NCI-H446 treated with DMSO at 0.1 percent for 48 hours (cell line): ENCODE measurements around the gene ACBD6.

ENCODE experiments used
- DNase-seq: peaks from one replicate; lab custom pipeline; 2025; lab: John Stamatoyannopoulos, UW

ACBD6 gene

GRCh38 chr1:180270530-180271271, 231.7 kb downstream of the ACBD6 start:
- DNase-seq: no peak

GRCh38 chr1:180269645-180270529, 232.5 kb downstream of the ACBD6 start:
- DNase-seq: no peak

GRCh38 chr1:180268556-180269075, 233.8 kb downstream of the ACBD6 start:
- no peak for DNase-seq

- DNase-seq: no peak
Measured at GRCh38 chr1:180267761-180268555, 234.4 kb downstream of the ACBD6 start.

GRCh38 chr1:180267211-180267561, 235.2 kb downstream of the ACBD6 start:
- DNase-seq: no peak

- DNase-seq: no peak
Measured at GRCh38 chr1:180266275-180267210, 235.8 kb downstream of the ACBD6 start.

GRCh38 chr1:180265871-180266270, 236.5 kb downstream of the ACBD6 start:
- no peak for DNase-seq

GRCh38 chr1:180265201-180265600, 237.2 kb downstream of the ACBD6 start:
- DNase-seq: no peak

GRCh38 chr1:180264595-180264994, 237.8 kb downstream of the ACBD6 start:
- no peak for DNase-seq

GRCh38 chr1:180262628-180263488, 239.5 kb downstream of the ACBD6 start:
- no peak for DNase-seq

GRCh38 chr1:180261524-180262155, 240.7 kb downstream of the ACBD6 start:
- DNase-seq: no peak

- DNase-seq: no peak
Measured at GRCh38 chr1:180261030-180261429, 241.3 kb downstream of the ACBD6 start.

GRCh38 chr1:180260541-180260940, 241.8 kb downstream of the ACBD6 start:
- no peak for DNase-seq

- no peak for DNase-seq
Measured at GRCh38 chr1:180259431-180260338, 242.7 kb downstream of the ACBD6 start.

GRCh38 chr1:180258935-180259334, 243.4 kb downstream of the ACBD6 start:
- no peak for DNase-seq

- no peak for DNase-seq
Measured at GRCh38 chr1:180258290-180258689, 244.1 kb downstream of the ACBD6 start.

- no peak for DNase-seq
Measured at GRCh38 chr1:180257486-180257885, 244.9 kb downstream of the ACBD6 start.

GRCh38 chr1:180257028-180257386, 245.4 kb downstream of the ACBD6 start:
- DNase-seq: no peak
